ENCODE results near the gene HSP90AB1. TPM values are rescaled to one million over a fixed set of nuclear protein-coding genes. Genes with fewer than 3 reads are reported as not detected.

HSP90AB1 gene
- total and polyA plus RNA-seq, 11 donors: 375 to 1,040 (median 857) TPM

DNA sequence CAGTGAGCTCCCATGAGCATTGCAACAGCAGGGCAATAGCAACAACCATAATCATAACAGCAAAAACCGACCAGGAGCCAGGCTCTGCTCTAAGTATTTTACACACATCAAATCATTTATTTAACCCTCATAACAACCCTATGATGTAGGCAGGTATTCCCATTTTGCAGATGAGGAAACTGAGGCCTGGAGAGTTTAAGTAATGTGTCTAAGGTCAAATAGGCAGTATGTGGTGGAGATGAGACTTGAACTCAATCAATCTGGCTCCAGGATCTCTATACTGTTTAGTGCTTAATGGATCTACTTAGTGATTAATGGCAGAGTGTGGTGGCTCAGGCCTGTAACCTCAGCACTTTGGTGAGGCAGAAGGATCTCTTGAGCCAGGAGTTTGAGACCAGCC is 26.7 kb downstream of the HSP90AB1 start:
- ATAC-seq (no peak), DNase-seq (no peak)
- no peak overlapping the region for H3K4me3 ChIP-seq
- no peak overlapping the region for H3K27ac ChIP-seq
- H3K4me1 ChIP-seq: peaks cover 0 to 25% (median 5%) of the 10 kb centered on the region in 12 donors
- H3K36me3 ChIP-seq: no peaks in the 10 kb centered on the region
- intact Hi-C loops (cut with DNase I): no loop called here
- no peaks in the 10 kb centered on the region for H3K9me3 ChIP-seq
- peaks cover 15 to 94% (median 45%) of the 10 kb centered on the region in 9 donors for H3K27me3 ChIP-seq
- 55 to 67% (median 65%) methylated on average over 1 of the region's 1 CpG for WGBS, 4 donors
- TF ChIP-seq, protein P1, sequence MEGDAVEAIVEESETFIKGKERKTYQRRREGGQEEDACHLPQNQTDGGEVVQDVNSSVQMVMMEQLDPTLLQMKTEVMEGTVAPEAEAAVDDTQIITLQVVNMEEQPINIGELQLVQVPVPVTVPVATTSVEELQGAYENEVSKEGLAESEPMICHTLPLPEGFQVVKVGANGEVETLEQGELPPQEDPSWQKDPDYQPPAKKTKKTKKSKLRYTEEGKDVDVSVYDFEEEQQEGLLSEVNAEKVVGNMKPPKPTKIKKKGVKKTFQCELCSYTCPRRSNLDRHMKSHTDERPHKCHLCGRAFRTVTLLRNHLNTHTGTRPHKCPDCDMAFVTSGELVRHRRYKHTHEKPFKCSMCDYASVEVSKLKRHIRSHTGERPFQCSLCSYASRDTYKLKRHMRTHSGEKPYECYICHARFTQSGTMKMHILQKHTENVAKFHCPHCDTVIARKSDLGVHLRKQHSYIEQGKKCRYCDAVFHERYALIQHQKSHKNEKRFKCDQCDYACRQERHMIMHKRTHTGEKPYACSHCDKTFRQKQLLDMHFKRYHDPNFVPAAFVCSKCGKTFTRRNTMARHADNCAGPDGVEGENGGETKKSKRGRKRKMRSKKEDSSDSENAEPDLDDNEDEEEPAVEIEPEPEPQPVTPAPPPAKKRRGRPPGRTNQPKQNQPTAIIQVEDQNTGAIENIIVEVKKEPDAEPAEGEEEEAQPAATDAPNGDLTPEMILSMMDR (IDR thresholded peaks at IDR 0.05): no peak
- TF ChIP-seq POLR2A (IDR thresholded peaks at IDR 0.05): no peak

DNA sequence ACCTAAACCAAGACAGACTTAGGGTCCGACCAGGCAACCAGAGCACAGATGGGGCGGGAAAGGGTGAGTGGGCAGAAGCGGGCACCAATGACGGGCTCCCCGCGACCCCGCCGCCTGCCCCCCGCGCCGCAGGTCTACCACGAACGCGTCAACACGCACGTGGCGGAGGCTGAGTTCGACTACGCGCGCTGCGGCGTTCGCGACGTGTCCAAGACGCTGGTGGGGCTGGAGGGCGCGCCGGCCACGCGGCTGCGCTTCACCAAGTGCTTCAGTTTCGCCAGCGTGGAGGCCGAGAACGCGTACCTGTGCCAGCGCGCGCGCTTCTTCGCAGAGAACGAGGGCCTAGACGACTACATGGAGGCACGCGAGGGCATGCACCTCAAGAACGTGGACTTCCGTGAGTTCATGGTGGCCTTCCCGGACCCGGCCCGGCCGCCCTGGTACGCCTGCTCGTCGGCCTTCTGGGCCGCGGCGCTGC is 28.4 kb downstream of the HSP90AB1 start:
- TF ChIP-seq, protein P1 (IDR thresholded peaks at IDR 0.05): no peak
- TF ChIP-seq POLR2A (IDR thresholded peaks at IDR 0.05): no peak
- Histone ChIP-seq H3K4me3 (peak overlapping the region in 7 of 12 donors; percentile 32 to 46 (median 43)), H3K9me3 (no peaks in the 10 kb centered on the region), H3K27me3 (peaks cover 15 to 78% (median 36%) of the 10 kb centered on the region in 9 donors), H3K36me3 (no peaks in the 10 kb centered on the region), H3K27ac (no peak overlapping the region), H3K4me1 (peaks cover 0 to 22% (median 5%) of the 10 kb centered on the region in 12 donors)
- WGBS, 4 donors: 79 to 91% (median 80%) methylated on average over 59 of the region's 59 CpGs
- ATAC-seq (no peak), DNase-seq (no peak)
- intact Hi-C loops (cut with DNase I): no loop called here

DNA sequence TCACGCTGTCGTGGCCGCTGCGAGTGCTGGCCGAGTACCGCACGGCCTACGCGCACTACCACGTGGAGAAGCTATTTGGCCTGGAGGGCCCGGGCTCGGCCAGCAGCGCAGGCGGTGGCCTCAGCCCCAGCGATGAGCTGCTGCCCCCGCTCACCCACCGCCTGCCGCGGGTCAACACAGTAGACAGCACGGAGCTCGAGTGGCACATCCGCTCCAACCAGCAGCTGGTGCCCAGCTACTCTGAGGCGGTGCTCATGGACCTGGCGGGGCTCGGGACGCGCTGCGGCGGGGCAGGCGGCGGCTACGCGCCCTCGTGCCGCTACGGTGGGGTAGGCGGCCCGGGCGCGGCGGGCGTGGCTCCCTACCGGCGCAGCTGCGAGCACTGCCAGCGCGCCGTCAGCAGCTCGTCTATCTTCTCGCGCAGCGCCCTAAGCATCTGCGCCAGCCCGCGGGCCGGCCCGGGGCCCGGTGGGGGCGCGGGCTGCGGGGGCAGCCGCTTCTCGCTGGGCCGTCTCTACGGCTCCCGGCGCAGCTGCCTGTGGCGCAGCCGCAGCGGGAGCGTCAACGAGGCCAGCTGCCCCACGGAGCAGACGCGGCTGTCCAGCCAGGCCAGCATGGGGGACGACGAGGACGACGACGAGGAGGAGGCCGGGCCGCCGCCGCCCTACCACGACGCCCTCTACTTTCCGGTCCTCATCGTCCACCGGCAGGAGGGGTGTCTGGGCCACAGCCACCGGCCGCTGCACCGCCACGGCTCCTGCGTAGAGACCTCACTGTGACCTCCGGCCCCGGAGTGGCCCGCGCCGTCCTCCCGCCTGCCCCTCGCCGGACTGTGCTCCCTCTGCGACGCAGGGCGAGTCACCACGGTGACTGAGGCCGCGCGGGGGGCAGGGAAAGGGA is 29.1 kb downstream of the HSP90AB1 start:
- 11 to 52% (median 23%) methylated on average over 27 to 109 of the region's 109 CpGs for WGBS, 4 donors
- peak in 3 of 4 donors; percentile 10 to 65 (median 43) for ATAC-seq

More for the DNA sequence above, 29.1 kb downstream of the HSP90AB1 start:
- no peaks in the 10 kb centered on the region for H3K9me3 ChIP-seq
- peaks cover 0 to 15% (median 5%) of the 10 kb centered on the region in 12 donors for H3K4me1 ChIP-seq
- TF ChIP-seq POLR2A (IDR thresholded peaks at IDR 0.05): no peak
- TF ChIP-seq, protein P1 (IDR thresholded peaks at IDR 0.05): no peak
- no peak overlapping the region for H3K27ac ChIP-seq
- DNase-seq: peak in 1 of 5 donors; percentile 61
- no peaks in the 10 kb centered on the region for H3K36me3 ChIP-seq
- H3K4me3 ChIP-seq: peak overlapping the region in 11 of 12 donors; percentile 5 to 46 (median 39)
- H3K27me3 ChIP-seq: peaks cover 15 to 74% (median 33%) of the 10 kb centered on the region in 9 donors
- intact Hi-C loops (cut with DNase I): no loop called here

Measured in heart left ventricle (tissue), 16 donors.